Neutrophil (primary cell): ENCODE measurements around the gene FGF6.

Experiments
- H3K27ac ChIP-seq: fragments of 200-600 bp; sonication (generic); 2 replicates; pipeline ENCODE4 v1.5.1; 2016; ENCODE audit warnings: mild to moderate bottlenecking, moderate library complexity
- H3K27me3 ChIP-seq: fragments of 200-600 bp; sonication (generic); 2 replicates; pipeline ENCODE4 v1.6.0; 2016; ENCODE audit warnings: mild to moderate bottlenecking
- H3K36me3 ChIP-seq: fragments of 200-600 bp; sonication (generic); 2 replicates; pipeline ENCODE4 v1.5.1; 2017
- H3K4me1 ChIP-seq, 2 experiments: fragments of 200-600 bp in 1 of 2; sonication (generic) in 1 of 2; 1 replicate in 1 of 2; 2 replicates in 1 of 2; pipeline versions ENCODE4 v1.5.1 to v1.6.1; 2013 to 2016; ENCODE audit warnings: low read depth in 1 of 2, low read length in 1 of 2, mild to moderate bottlenecking in 1 of 2, moderate library complexity in 1 of 2; ENCODE audit not compliant: control insufficient read depth in 1 of 2, insufficient read depth in 1 of 2
- H3K4me3 ChIP-seq, 2 experiments: fragments of 200-600 bp in 1 of 2; sonication (generic) in 1 of 2; 1 replicate in 1 of 2; 2 replicates in 1 of 2; pipeline ENCODE4 v1.5.1; 2013 to 2016; ENCODE audit warnings: low read depth in 1 of 2, low read length in 1 of 2, mild to moderate bottlenecking in 1 of 2, moderate library complexity in 1 of 2
- H3K9me3 ChIP-seq: fragments of 200-600 bp; sonication (generic); 2 replicates; pipeline ENCODE4 v1.5.1; 2016
- TF ChIP-seq, protein P1 (sequence below): fragments of 200-600 bp; sonication (generic); IDR thresholded peaks from 2 replicates; pipeline ENCODE4 v1.5.1; 2016; ENCODE audit warnings: antibody characterized with exemption

FGF6 gene

DNA sequence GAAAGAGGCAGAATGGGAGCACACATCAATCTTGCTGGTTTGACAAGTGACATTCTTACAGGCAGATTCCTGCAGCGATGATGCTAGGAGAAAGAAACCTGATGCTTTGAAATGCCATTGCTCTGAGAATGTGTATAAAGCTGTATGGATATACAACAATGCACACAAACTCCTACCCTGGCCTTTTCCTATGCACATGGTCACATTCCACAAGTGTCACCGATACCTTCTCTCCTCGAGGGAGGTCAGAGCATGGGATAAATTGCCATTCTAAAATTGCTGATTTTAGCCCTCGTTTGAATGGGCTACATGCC lies 11.9 kb downstream of the FGF6 start:
- H3K4me1 ChIP-seq: peaks cover 19 to 25% of the 10 kb centered on the region in 2 experiments
- H3K27me3 ChIP-seq: no peaks in the 10 kb centered on the region
- H3K27ac ChIP-seq: peak overlapping the region; percentile 79
- H3K4me3 ChIP-seq: no peak overlapping the region
- TF ChIP-seq, protein P1, sequence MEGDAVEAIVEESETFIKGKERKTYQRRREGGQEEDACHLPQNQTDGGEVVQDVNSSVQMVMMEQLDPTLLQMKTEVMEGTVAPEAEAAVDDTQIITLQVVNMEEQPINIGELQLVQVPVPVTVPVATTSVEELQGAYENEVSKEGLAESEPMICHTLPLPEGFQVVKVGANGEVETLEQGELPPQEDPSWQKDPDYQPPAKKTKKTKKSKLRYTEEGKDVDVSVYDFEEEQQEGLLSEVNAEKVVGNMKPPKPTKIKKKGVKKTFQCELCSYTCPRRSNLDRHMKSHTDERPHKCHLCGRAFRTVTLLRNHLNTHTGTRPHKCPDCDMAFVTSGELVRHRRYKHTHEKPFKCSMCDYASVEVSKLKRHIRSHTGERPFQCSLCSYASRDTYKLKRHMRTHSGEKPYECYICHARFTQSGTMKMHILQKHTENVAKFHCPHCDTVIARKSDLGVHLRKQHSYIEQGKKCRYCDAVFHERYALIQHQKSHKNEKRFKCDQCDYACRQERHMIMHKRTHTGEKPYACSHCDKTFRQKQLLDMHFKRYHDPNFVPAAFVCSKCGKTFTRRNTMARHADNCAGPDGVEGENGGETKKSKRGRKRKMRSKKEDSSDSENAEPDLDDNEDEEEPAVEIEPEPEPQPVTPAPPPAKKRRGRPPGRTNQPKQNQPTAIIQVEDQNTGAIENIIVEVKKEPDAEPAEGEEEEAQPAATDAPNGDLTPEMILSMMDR: no peak
- H3K9me3 ChIP-seq: no peaks in the 10 kb centered on the region
- H3K36me3 ChIP-seq: no peaks in the 10 kb centered on the region

DNA sequence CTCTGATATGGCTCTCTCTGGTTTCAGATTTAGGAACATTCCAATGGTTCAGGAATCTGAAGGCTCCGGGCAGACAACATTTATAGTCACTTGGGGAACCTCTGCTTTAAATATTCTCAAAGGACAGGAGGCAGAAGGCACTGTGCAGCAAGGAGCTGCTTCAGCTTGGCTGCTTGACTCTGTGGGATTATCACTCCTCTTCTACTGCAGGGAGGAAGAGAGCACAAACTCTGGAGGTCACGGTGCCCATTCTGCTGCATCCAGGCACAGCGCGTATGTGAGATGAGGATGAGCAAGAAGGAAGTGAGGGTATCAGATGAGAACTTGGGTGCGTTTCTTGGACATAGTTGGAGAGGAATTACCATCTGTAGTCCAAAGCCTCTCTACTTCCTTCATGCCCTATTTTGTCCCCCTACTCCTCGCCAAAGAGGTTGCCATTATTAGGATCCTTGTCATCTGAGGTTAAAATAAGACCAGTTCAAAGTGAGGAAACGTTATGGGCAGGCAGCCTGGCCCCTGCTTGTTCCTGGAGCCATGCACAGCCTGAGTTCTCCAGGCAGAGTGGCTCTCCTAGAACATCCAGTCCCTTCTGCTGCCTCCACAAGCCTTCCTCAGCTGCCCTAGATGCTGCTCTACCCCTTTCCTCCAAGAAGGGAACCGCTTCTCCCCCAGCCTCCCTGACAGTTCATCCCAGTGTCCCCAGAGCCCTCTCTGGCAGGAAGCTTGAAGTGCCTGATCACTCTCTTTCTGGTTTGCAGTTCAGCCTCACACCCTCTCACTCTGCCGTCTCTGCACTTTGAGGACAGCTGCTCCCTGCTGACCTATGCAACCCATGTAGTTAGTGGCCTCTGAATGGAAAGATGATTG lies 12.5 kb downstream of the FGF6 start:
- no peak overlapping the region for H3K27ac ChIP-seq
- no peaks in the 10 kb centered on the region for H3K27me3 ChIP-seq
- no peak overlapping the region for H3K4me3 ChIP-seq
- H3K9me3 ChIP-seq: no peaks in the 10 kb centered on the region
- TF ChIP-seq, protein P1: no peak
- peaks cover 17 to 21% of the 10 kb centered on the region in 2 experiments for H3K4me1 ChIP-seq
- H3K36me3 ChIP-seq: no peaks in the 10 kb centered on the region

DNA sequence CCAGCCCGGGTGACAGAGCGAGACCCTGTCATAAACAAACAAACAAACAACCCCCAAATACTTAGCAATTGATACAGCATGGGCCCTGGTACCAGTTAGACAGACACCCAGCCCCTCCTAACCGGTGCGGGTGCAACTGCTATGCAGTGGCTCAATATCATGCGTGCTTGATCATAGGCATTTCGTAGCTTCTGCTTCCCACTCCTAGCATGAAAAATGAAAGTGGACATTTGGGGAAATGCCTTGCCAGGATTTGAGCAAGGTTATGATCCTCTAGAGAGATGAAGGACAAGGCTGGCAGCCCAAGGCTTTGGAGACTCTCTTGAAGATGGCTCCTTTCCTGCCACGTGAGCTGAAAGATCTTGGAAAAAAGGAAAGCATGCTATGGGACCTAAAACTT lies 13.7 kb downstream of the FGF6 start:
- no peak overlapping the region for H3K27ac ChIP-seq
- no peak overlapping the region for H3K4me3 ChIP-seq
- H3K9me3 ChIP-seq: no peaks in the 10 kb centered on the region
- H3K27me3 ChIP-seq: no peaks in the 10 kb centered on the region
- peaks cover 17 to 19% of the 10 kb centered on the region in 2 experiments for H3K4me1 ChIP-seq
- H3K36me3 ChIP-seq: no peaks in the 10 kb centered on the region
- TF ChIP-seq, protein P1: no peak

DNA sequence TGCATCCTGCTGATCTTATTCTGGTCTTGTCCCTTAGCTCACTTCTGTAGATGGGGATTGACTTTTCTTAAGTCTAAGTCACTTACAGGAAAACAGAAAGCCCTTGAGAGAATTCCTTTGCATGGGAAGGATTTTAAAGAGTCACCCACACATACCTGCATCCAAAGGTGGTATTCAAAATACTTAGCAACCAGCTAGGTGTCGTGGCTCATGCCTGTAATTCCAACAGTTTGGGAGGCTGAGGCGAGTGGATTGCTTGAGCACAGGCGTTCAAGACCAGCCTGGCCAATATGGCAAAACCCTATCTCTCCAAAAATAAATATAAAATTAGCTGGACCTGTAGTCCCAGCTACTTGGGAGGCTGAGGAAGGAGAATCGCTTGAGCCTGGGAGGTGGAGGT lies 14.2 kb downstream of the FGF6 start:
- TF ChIP-seq, protein P1: no peak
- Histone ChIP-seq H3K4me3 (no peak overlapping the region), H3K27ac (no peak overlapping the region), H3K4me1 (peaks cover 17 to 19% of the 10 kb centered on the region in 2 experiments), H3K36me3 (no peaks in the 10 kb centered on the region), H3K27me3 (no peaks in the 10 kb centered on the region), H3K9me3 (no peaks in the 10 kb centered on the region)

DNA sequence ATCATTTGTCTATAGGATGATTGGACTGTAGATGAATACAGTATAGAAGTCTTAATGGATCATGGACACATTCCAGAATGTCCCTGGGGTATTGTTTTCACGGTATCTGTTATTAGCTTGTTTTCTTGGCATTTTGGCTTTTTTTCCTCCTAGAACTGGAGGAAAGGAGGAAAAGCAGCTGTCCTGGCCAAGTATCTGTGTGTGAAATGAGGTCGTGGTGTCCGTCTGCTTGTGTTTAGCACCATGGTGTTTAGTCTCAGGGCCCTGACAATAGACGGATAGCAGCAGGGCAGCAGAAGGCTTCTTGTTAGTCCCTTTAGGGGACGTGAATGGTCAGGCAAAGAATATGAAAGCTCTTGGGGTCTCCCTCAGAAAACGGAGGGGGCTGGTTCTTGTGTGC lies 21.2 kb downstream of the FGF6 start:
- TF ChIP-seq, protein P1: no peak

More for the DNA sequence above, 21.2 kb downstream of the FGF6 start:
- H3K27me3 ChIP-seq: no peaks in the 10 kb centered on the region
- no peak overlapping the region for H3K4me3 ChIP-seq
- no peaks in the 10 kb centered on the region for H3K4me1 ChIP-seq
- no peaks in the 10 kb centered on the region for H3K36me3 ChIP-seq
- H3K27ac ChIP-seq: no peak overlapping the region
- H3K9me3 ChIP-seq: no peaks in the 10 kb centered on the region
